H1 (cell line): ENCODE data around the gene PPARA. TPM values are rescaled to one million over a fixed set of nuclear protein-coding genes. Genes with fewer than 3 reads are reported as not detected.

Experiments
- CTCF ChIA-PET: fragments of 300-600 bp; sonication (Branson Sonifier 250); formaldehyde crosslinking; loops from one replicate; lab custom pipeline; 2021; ENCODE audit not compliant: partially characterized antibody; lab: Charles Lee
- POLR2A ChIA-PET: fragments of 300-600 bp; sonication (Branson Sonifier 250); formaldehyde crosslinking; loops from one replicate; lab custom pipeline; 2021; ENCODE audit warnings: inconsistent platforms; ENCODE audit not compliant: partially characterized antibody; lab: Charles Lee
- DNase-seq, 2 experiments: peaks; one replicate each; pipeline versions ENCODE4 v3.0.0 to v3.0.0-alpha.2; 2010 to 2022; ENCODE audit warnings: low spot score in 2 of 2, low read depth in 1 of 2, mixed read lengths in 1 of 2
- FAIRE-seq: peaks from 2 replicates; lab custom pipeline; 2011; peaks lifted over from hg19 to GRCh38; lab: Jason Lieb, UNC
- H2AFZ ChIP-seq: 2 replicates; pipeline ENCODE4 v1.8.1; 2012; ENCODE audit warnings: low read length, inconsistent platforms
- H2AK5ac ChIP-seq: 2 replicates; pipeline ENCODE4 v1.6.1; 2013; ENCODE audit warnings: low read depth, low read length
- H2BK120ac ChIP-seq: replicated peaks from 2 replicates; pipeline ENCODE3; 2013; ENCODE audit warnings: low read depth, low read length, inconsistent platforms
- H2BK12ac ChIP-seq: 2 replicates; pipeline ENCODE4 v1.6.1; 2013; ENCODE audit warnings: low read depth, low read length
- H2BK15ac ChIP-seq: 2 replicates; pipeline ENCODE4 v1.6.1; 2013; ENCODE audit warnings: low read length
- H2BK20ac ChIP-seq: 2 replicates; pipeline ENCODE4 v1.6.1; 2013; ENCODE audit warnings: low read length
- H2BK5ac ChIP-seq: 2 replicates; pipeline ENCODE4 v1.6.1; 2013; ENCODE audit warnings: low read depth, low read length
- H3K14ac ChIP-seq: 2 replicates; pipeline ENCODE4 v1.6.1; 2013; ENCODE audit warnings: inconsistent platforms; ENCODE audit not compliant: insufficient read length
- H3K18ac ChIP-seq: 2 replicates; pipeline ENCODE4 v1.6.1; 2013; ENCODE audit warnings: low read length; ENCODE audit errors: extremely low read depth
- H3K23ac ChIP-seq: 2 replicates; pipeline ENCODE4 v1.6.1; 2013; ENCODE audit warnings: inconsistent platforms; ENCODE audit not compliant: insufficient read length
- H3K23me2 ChIP-seq: 2 replicates; pipeline ENCODE4 v1.6.1; 2013; ENCODE audit warnings: low read depth, low read length
- H3K27ac ChIP-seq: 2 replicates; pipeline ENCODE4 v1.6.1; 2011; ENCODE audit warnings: low read depth, low read length, inconsistent platforms
- H3K27me3 ChIP-seq, 4 experiments: replicated peaks in 1 of 4; 1 replicate in 1 of 4; 2 replicates in 3 of 4; pipeline versions ENCODE4 v1.6.1 to v1.8.1; 2011 to 2013; ENCODE audit warnings: low read length in 3 of 4, mild to moderate bottlenecking in 3 of 4, inconsistent platforms in 2 of 4, mixed read lengths in 2 of 4, moderate library complexity in 1 of 4; ENCODE audit not compliant: control insufficient read depth in 3 of 4, insufficient read depth in 3 of 4; ENCODE audit errors: extremely low read depth in 1 of 4
- H3K36me3 ChIP-seq, 4 experiments: 2 replicates each; pipeline versions ENCODE4 v1.6.1 to v1.8.1; 2011 to 2013; ENCODE audit warnings: mild to moderate bottlenecking in 4 of 4, low read length in 3 of 4, moderate library complexity in 2 of 4, control low read depth in 1 of 4, inconsistent platforms in 1 of 4; ENCODE audit not compliant: insufficient read depth in 4 of 4, control insufficient read depth in 2 of 4
- H3K4ac ChIP-seq: replicated peaks from 2 replicates; pipeline ENCODE3; 2013; ENCODE audit warnings: low read length, low read depth, mixed read lengths, inconsistent platforms; ENCODE audit not compliant: insufficient read length
- H3K4me1 ChIP-seq, 4 experiments: replicated peaks in 1 of 4; 1 replicate in 1 of 4; 2 replicates in 3 of 4; pipeline versions ENCODE4 v1.6.1 to v1.8.1; 2011 to 2013; ENCODE audit warnings: low read length in 3 of 4, inconsistent platforms in 2 of 4, mixed read lengths in 1 of 4; ENCODE audit not compliant: insufficient read depth in 4 of 4, control insufficient read depth in 3 of 4
- H3K4me2 ChIP-seq, 2 experiments: 2 replicates each; pipeline versions ENCODE4 v1.6.1 to v1.8.1; 2011 to 2013; ENCODE audit warnings: low read depth in 2 of 2, low read length in 2 of 2, control low read depth in 1 of 2, inconsistent platforms in 1 of 2, mild to moderate bottlenecking in 1 of 2; ENCODE audit not compliant: insufficient read depth in 1 of 2
- H3K4me3 ChIP-seq, 4 experiments: fragments of 200-600, 300-600 bp in 1 of 4; sonication (generic), shearing (Covaris generic), sonication (Bioruptor Twin) in 1 of 4; 2 replicates each; pipeline versions ENCODE4 v1.5.1 to v1.8.1; 2011 to 2016; ENCODE audit warnings: low read length in 4 of 4, low read depth in 3 of 4, control low read depth in 2 of 4, inconsistent platforms in 2 of 4, mild to moderate bottlenecking in 2 of 4, mixed read lengths in 1 of 4, moderate library complexity in 1 of 4; ENCODE audit not compliant: insufficient read depth in 2 of 4; ENCODE audit errors: extremely low read depth in 1 of 4
- H3K56ac ChIP-seq: replicated peaks from 2 replicates; pipeline ENCODE3; 2013; ENCODE audit warnings: low read depth, mild to moderate bottlenecking, mixed read lengths, low read length, inconsistent platforms; ENCODE audit not compliant: insufficient read length
- H3K79me1 ChIP-seq: 2 replicates; pipeline ENCODE4 v1.6.1; 2013; ENCODE audit warnings: low read depth, low read length, control low read depth
- H3K79me2 ChIP-seq, 2 experiments: 2 replicates each; pipeline versions ENCODE4 v1.6.1 to v1.8.1; 2012 to 2013; ENCODE audit warnings: low read length in 2 of 2, mild to moderate bottlenecking in 2 of 2, inconsistent platforms in 1 of 2; ENCODE audit not compliant: insufficient read depth in 2 of 2, control insufficient read depth in 1 of 2
- H3K9ac ChIP-seq, 4 experiments: replicated peaks in 1 of 4; 1 replicate in 1 of 4; 2 replicates in 3 of 4; pipeline versions ENCODE4 v1.6.1 to v1.8.1; 2011 to 2013; ENCODE audit warnings: low read depth in 3 of 4, low read length in 3 of 4, control low read depth in 2 of 4, mild to moderate bottlenecking in 2 of 4, moderate library complexity in 2 of 4, inconsistent platforms in 1 of 4; ENCODE audit errors: extremely low read depth in 1 of 4
- H3K9me3 ChIP-seq, 2 experiments: 2 replicates each; pipeline versions ENCODE4 v1.6.1 to v1.8.1; 2012 to 2013; ENCODE audit warnings: mild to moderate bottlenecking in 2 of 2, moderate library complexity in 2 of 2, control low read depth in 1 of 2, inconsistent platforms in 1 of 2, low read depth in 1 of 2, low read length in 1 of 2, mixed read lengths in 1 of 2; ENCODE audit not compliant: insufficient read depth in 2 of 2
- H4K20me1 ChIP-seq, 2 experiments: replicated peaks in 1 of 2; 2 replicates each; pipeline versions ENCODE3 to v1.8.1; 2011 to 2013; ENCODE audit warnings: inconsistent platforms in 2 of 2, low read length in 2 of 2, mild to moderate bottlenecking in 1 of 2; ENCODE audit not compliant: insufficient read depth in 2 of 2, control insufficient read depth in 1 of 2
- H4K5ac ChIP-seq: 2 replicates; pipeline ENCODE4 v1.6.1; 2013; ENCODE audit warnings: low read length, low read depth, mixed read lengths, inconsistent platforms; ENCODE audit not compliant: insufficient read length
- H4K8ac ChIP-seq: 2 replicates; pipeline ENCODE4 v1.8.0; 2013; ENCODE audit warnings: mild to moderate bottlenecking, moderate library complexity, low read length, inconsistent platforms; ENCODE audit not compliant: insufficient read depth; ENCODE audit errors: extremely low read depth
- H4K91ac ChIP-seq: replicated peaks from 2 replicates; pipeline ENCODE3; 2013; ENCODE audit warnings: low read length, mixed read lengths, inconsistent platforms; ENCODE audit not compliant: insufficient read length
- SP4 ChIP-seq: IDR thresholded peaks from 2 replicates; pipeline ENCODE4 v1.6.1; 2012; ENCODE audit warnings: low read length, inconsistent platforms
- WGBS, 2 experiments: shearing (Covaris generic) in 1 of 2; methylation state at CpG; one replicate each; pipeline versions ENCODE4 v1.1.6 to v1.1.7; 2013 to 2015; ENCODE audit warnings: low lambda C conversion rate in 2 of 2, mixed read lengths in 2 of 2, inconsistent platforms in 1 of 2, low coverage in 1 of 2, missing lambda C conversion rate in 1 of 2; ENCODE audit not compliant: insufficient replicate concordance in 2 of 2, insufficient coverage in 1 of 2, insufficient read length in 1 of 2; ENCODE audit errors: extremely low coverage in 1 of 2, missing lambda C conversion rate in 1 of 2; 5-methylcytosine and 5-hydroxymethylcytosine counted together
- polyA plus RNA-seq, 7 experiments: library from polyadenylated mRNA; depleted of rRNA in 3 of 7; stranded (reverse) in 5 of 7; unstranded in 2 of 7; fragments of >200 nt in 5 of 7; fragments of 200-250 nt in 2 of 7; gene quantifications; 1 replicate in 5 of 7; 2 replicates in 1 of 7; 4 replicates in 1 of 7; pipeline versions ENCODE4 v1.2.1 to v1.2.3, GENCODE V29; 2011 to 2013; ENCODE audit warnings: missing spikeins in 2 of 7, mixed read lengths in 2 of 7
- total RNA-seq: library from RNA; stranded (reverse); fragmentation: NEBNext Ultra II Directional; extraction: Animal tissue kit (Norgen Biotek cat#: 25700); gene quantifications from 2 replicates; pipeline ENCODE4 v1.2.1, GENCODE V29; 2021
- TF ChIP-seq, protein P1 (sequence below): IDR thresholded peaks from 2 replicates; pipeline ENCODE4 v1.6.1; 2011; ENCODE audit warnings: low read length, improper control_type of control experiment

The PPARA gene
- total and polyA plus RNA-seq, 2 of the 8 experiments (the other 6 are each of a cell fraction or from before 2014, with no cell fraction given), result 3.1 to 8.2 TPM

DNA sequence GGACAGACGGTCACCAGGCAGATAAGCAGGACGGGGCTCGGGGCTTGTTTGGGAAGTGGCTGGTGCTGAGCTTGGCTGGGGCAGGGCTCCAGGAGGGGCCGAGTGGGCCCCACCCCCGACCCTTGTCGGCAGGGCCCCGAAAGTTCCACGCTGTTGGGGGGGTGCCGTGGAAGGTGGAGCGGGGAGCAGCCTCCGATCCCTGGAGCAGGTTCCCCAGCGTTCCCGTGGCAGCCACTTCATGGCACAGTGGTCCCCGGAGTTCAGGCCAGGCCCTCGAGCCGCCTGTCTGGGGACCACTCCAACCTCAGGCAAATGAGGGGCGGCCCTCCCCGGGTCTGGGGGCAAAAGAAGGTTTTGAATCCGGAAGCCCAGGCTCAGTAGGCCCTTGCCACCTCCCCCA lies 46.7 kb upstream of the PPARA start:
- WGBS, 2 experiments, result 91% methylated on average over 11 of the region's 19 CpGs; no CpG with 5 or more reads in 1 of the 2 experiments
- Histone ChIP-seq H3K56ac (no peak overlapping the region), H3K4me3 (no peak overlapping the region), H3K4ac (no peak overlapping the region), H3K36me3 (no peaks in the 10 kb centered on the region), H3K27ac (no peak overlapping the region), H2AK5ac (no peak overlapping the region), H3K4me1 (no peaks in the 10 kb centered on the region; a peak in 2 of 7 replicates), H3K23me2 (no peaks in the 10 kb centered on the region), H3K9ac (no peak overlapping the region), H3K27me3 (no peaks in the 10 kb centered on the region), H3K9me3 (no peaks in the 10 kb centered on the region), H2BK5ac (no peak overlapping the region), H3K79me1 (no peaks in the 10 kb centered on the region), H3K23ac (no peak overlapping the region), H2BK120ac (no peak overlapping the region), H3K4me2 (no peak overlapping the region), H4K8ac (no peak overlapping the region), H4K20me1 (no peaks in the 10 kb centered on the region), H3K18ac (no peak overlapping the region), H2AFZ (no peak overlapping the region), H4K91ac (no peak overlapping the region)
- POLR2A ChIA-PET, result no interaction called here
- TF ChIP-seq, protein P1, sequence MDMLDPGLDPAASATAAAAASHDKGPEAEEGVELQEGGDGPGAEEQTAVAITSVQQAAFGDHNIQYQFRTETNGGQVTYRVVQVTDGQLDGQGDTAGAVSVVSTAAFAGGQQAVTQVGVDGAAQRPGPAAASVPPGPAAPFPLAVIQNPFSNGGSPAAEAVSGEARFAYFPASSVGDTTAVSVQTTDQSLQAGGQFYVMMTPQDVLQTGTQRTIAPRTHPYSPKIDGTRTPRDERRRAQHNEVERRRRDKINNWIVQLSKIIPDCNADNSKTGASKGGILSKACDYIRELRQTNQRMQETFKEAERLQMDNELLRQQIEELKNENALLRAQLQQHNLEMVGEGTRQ, result no peak
- no peak for TF ChIP-seq SP4
- TF ChIP-seq, all 59 proteins: peak for 0
- CTCF ChIA-PET, result no interaction called here
- H2BK20ac ChIP-seq, result no peak overlapping the region
- no peaks in the 10 kb centered on the region for H3K79me2 ChIP-seq
- FAIRE-seq (no peak), DNase-seq (no peak)
- no peak overlapping the region for H2BK12ac ChIP-seq
- H2BK15ac ChIP-seq, result no peak overlapping the region
- H4K5ac ChIP-seq, result no peak overlapping the region
- H3K14ac ChIP-seq, result no peak overlapping the region
